Keratinocyte (primary cell): ENCODE results near the gene IGF1.

Experiments
- CTCF ChIP-seq, 3 experiments: IDR thresholded peaks in 1 of 3; conservative IDR thresholded peaks in 1 of 3; optimal IDR thresholded peaks in 1 of 3; 2 replicates in 2 of 3; 3 replicates in 1 of 3; pipeline versions ENCODE3 to v1.5.1; 2011; ENCODE audit warnings: low read length in 3 of 3, mild to moderate bottlenecking in 3 of 3, moderate library complexity in 2 of 3, control low read depth in 1 of 3, inconsistent platforms in 1 of 3; ENCODE audit not compliant: insufficient read depth in 2 of 3; ENCODE audit errors: extremely low read depth in 1 of 3
- EZH2 ChIP-seq: IDR thresholded peaks from one replicate; pipeline ENCODE4 v1.6.1; 2012; ENCODE audit warnings: inconsistent platforms, mild to moderate bottlenecking, low read length, moderate library complexity

- TF ChIP-seq CTCF (optimal IDR thresholded peaks at IDR 0.05 in 1 of 3, IDR thresholded peaks at IDR 0.05 in 1 of 3, conservative IDR thresholded peaks at IDR 0.05 in 1 of 3; ENCODE audit: extremely low read depth in 1 of 3, insufficient read depth in 2 of 3, low read length in 3 of 3), result no peak
- no peak for TF ChIP-seq EZH2
These were observed 39.2 kb downstream of the IGF1 start for GRCh38 chr12:102441077-102441596.
